Measurements from ENCODE around the gene PAQR5.

The PAQR5 gene

GRCh38 chr15:69454953-69455352 lies 156.2 kb downstream of the PAQR5 start:
- H3K4me1 Mint-ChIP-seq, result peaks cover 34% of the 10 kb centered on the region
- H3K4me3 Mint-ChIP-seq, result peak overlapping the region; percentile 96
- ATAC-seq (no peak), DNase-seq (ENCODE audit: low spot score in 2 of 2) (no peak)
- peaks cover 65% of the 10 kb centered on the region for H3K36me3 Mint-ChIP-seq
- H3K9me3 Mint-ChIP-seq, result no peaks in the 10 kb centered on the region
- H3K27ac Mint-ChIP-seq, result peak overlapping the region; percentile 98

- Mint-ChIP-seq H3K36me3 (peaks cover 65% of the 10 kb centered on the region), H3K9me3 (no peaks in the 10 kb centered on the region), H3K27ac (peak overlapping the region; percentile 98), H3K4me1 (peaks cover 34% of the 10 kb centered on the region), H3K4me3 (no peak overlapping the region)
- ATAC-seq (no peak), DNase-seq (ENCODE audit: low spot score in 2 of 2) (no peak)
Measured at GRCh38 chr15:69456208-69457166, 157.8 kb downstream of the PAQR5 start.

Measured in stimulated activated effector memory CD8-positive, alpha-beta T cell treated with anti-CD3 and anti-CD28 coated beads, Interleukin-12 subunit alpha, Interleukin-12 subunit beta, amount 100 ng/mL, for 72 hours (primary cell).